GM21576 (cell line): Measurements from ENCODE around the gene CDYL.
"Not testable (repeated sequence)": the region's sequence is repeated elsewhere in the genome, so short reads cannot be mapped to it uniquely, and the experiment has no call there.

ENCODE experiments used
- ATAC-seq: cut with Tn5 transposase; IDR thresholded peaks from one replicate; pipeline ENCODE4 v1.9.1; 2021; ENCODE audit warnings: mild to moderate bottlenecking, moderate library complexity; ENCODE audit not compliant: unreplicated experiment

The CDYL gene

DNA sequence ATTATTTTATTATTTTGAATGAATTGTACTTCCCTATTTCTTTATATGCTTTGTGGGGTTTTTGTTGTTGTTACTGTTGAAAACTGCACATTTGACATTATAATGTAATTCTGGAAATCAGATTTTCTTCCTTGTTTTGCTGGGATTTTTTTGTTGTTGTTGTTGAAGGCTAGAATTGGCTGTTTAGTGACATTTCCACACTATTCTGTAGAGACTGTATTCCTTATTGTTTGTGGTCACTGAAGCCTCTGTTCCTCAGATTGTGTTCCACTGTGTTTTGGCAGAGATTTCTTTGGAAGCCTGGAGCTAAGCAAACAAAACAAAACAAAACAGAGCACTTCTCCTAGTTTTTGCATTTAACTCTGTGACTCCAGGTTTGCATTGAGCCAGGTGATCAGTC lies 52.9 kb downstream of the CDYL start:
- no peak for ATAC-seq

GRCh38 chr6:4835540-4835939 lies 59.3 kb downstream of the CDYL start:
- ATAC-seq: not testable (repeated sequence)

GRCh38 chr6:4840169-4840568 lies 64.0 kb downstream of the CDYL start:
- no peak for ATAC-seq

- no peak for ATAC-seq
Observed at GRCh38 chr6:4844108-4844507, 67.9 kb downstream of the CDYL start.

- no peak for ATAC-seq
Observed at GRCh38 chr6:4846387-4846786, 70.2 kb downstream of the CDYL start.

GRCh38 chr6:4848382-4849068 lies 72.3 kb downstream of the CDYL start:
- no peak for ATAC-seq

- no peak for ATAC-seq
Observed at GRCh38 chr6:4849226-4850022, 73.2 kb downstream of the CDYL start.

GRCh38 chr6:4851035-4851434 lies 74.8 kb downstream of the CDYL start:
- no peak for ATAC-seq

DNA sequence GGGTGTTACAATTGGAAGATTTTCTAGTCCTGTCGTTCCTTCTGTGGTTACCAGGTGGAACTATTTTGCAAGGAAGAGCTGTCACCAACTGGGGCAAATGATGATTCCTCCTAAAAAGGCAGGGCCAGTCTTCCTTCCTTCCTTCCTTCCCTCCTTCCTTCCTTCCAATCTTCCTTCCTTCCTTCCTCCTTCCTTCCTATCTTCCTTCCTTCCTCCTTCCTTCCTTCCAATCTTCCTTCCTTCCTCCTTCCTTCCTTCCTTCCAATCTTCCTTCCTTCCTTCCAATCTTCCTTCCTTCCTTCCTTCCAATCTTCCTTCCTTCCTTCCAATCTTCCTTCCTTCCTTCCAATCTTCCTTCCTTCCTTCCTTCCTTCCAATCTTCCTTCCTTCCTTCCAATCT lies 76.0 kb downstream of the CDYL start:
- not testable (repeated sequence) for ATAC-seq

- no peak for ATAC-seq
Observed at GRCh38 chr6:4852938-4853337, 76.7 kb downstream of the CDYL start.

GRCh38 chr6:4853349-4853748 lies 77.1 kb downstream of the CDYL start:
- no peak for ATAC-seq

DNA sequence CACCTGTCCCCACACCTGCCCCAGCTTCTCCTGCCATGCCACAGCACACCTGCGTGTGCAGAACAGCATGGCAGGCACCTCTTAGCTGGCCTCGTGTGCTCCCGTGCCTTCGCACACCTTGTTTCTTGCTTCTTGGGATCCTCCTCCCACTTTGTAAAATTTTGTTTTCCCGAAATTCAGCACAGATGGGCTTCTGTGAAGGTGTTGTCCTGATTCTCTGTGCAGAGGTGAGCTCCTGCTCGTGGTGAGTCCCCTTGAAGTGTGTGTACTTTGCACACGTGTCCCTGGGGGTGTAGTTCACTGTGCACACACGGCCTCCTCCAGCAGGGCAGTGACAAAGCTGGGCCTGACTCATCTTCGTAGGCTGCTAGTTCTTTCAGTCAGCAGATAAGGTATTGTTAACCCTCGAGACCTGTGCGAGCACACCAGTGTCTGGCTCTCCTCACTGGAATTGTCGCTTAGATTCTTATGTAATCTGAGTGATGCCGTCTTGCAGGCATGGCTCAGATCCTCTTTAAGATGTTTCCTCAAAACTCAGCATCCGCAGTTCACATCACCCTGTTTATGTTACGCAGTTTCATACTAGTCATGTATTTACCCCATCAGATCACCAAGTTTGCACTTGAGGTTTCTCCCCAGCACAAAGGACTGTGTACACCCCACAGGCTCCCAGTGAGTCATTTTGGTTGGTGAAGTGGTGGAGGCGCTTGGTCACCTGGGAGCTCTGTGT lies 77.7 kb downstream of the CDYL start:
- no peak for ATAC-seq

GRCh38 chr6:4856785-4857184 lies 80.6 kb downstream of the CDYL start:
- ATAC-seq: no peak

- no peak for ATAC-seq
Observed at GRCh38 chr6:4858194-4859015, 82.2 kb downstream of the CDYL start.

DNA sequence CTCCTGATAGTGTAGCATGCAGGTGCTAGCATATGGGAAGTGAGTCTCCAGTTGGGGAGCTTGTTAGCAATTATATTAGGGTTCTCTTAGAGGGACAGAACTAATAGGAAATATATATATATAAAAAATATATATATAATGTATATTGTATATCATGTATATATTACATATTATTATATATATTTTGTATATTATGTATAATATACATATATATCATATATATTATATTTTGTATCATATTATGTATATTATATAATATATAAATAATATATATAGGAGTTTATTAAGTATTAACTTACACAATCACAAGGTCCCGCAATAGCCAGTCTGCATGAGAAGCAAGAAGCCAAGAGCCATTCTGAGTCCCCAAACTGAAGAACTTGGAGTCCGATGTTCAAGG lies 84.2 kb downstream of the CDYL start:
- no peak for ATAC-seq

- no peak for ATAC-seq
Observed at GRCh38 chr6:4861564-4861963, 85.4 kb downstream of the CDYL start.

- no peak for ATAC-seq
Observed at GRCh38 chr6:4864519-4864918, 88.3 kb downstream of the CDYL start.

- not testable (repeated sequence) for ATAC-seq
Observed at GRCh38 chr6:4865006-4865405, 88.8 kb downstream of the CDYL start.

DNA sequence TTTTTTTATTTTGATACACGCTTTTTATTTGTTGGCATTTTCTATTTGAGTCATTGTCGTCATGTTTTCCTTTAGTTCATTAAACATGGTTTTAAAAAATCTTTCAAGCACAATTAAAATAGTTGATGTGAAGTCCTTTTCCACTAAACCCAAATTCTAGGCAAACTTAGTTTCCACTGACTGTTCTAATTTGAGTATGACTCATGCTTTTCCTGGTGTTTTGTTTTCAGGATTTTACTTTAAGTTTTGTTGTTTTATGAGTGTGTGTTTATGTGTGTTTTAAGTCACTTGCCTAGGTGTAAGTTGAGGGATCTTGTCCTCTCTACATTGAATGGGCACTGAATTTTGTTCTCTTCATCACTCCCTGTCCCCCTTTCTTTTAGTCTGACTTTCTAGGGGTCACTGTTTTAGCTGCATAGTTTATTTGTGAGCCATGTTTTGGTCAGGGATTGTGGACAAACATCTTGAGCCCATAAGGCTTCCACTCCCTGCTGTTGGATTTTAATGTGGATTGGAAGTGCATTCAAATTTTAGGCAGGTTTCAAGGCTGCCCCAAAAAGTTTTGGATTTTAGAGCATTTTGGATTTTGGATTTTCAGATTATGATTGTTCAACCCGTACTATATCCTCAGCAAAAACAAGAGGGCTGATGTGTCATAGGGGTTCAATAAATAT lies 94.8 kb downstream of the CDYL start:
- no peak for ATAC-seq

DNA sequence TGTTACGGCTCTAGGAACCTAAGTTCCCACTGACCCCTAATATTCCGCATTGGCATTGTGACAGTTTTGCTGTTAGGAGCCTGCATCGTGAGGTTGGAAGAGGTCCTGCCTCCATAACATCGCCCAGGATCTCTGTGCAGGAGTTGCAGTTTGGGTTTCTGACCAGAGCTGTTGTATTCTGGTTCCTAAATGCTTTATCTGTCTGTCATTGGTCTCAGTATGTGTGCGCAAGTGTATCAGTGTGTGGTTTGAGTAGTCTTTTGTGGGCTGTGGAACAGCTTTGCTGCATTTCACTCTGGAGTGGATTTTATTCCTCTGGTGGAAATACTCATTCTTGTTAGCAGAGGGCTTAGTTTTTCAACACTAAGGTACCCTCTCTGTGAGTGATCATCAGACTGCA lies 95.6 kb downstream of the CDYL start:
- ATAC-seq: no peak
